Measurements from ENCODE around the gene PLRG1. TPM values are rescaled to one million over a fixed set of nuclear protein-coding genes. Genes with fewer than 3 reads are reported as not detected.
A peak's percentile ranks its signal among the peaks of the same experiment; 100 is the strongest.

PLRG1 gene
- total RNA-seq, 1 donor from 2014 or later = 92.7 TPM

DNA sequence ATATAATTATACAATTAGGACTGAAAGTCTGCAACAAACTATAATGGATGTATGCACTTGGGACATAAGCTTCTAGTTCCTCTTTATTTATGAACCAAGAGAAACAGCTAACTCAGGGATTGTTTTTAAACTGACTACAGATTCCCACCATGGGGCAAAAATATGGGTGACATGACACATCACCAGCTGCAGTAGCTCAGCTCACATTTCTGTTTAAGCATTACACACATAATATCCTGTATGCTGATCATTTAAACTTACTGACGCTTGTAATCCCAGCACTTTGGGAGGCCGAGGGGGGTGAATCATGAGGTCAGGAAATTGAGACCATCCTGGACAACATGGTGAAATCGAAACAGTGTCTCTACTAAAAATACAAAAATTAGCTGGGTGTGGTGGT lies 24.1 kb upstream of the PLRG1 start:
- DNase-seq (ENCODE audit: low spot score) = no peak
- no peaks in the 10 kb centered on the region for H3K36me3 Mint-ChIP-seq
- no peak overlapping the region for H3K27ac ChIP-seq
- no peaks in the 10 kb centered on the region for H3K4me1 Mint-ChIP-seq
- no peaks in the 10 kb centered on the region for H3F3A ChIP-seq (ENCODE audit: low read depth)
- H3K27ac Mint-ChIP-seq = no peak overlapping the region
- H3K9ac ChIP-seq = no peak overlapping the region
- no peaks in the 10 kb centered on the region for H3K9me3 ChIP-seq (ENCODE audit: low read depth)
- H3K4me1 ChIP-seq = no peaks in the 10 kb centered on the region
- H3K4me3 ChIP-seq = no peak overlapping the region
- TF ChIP-seq, protein P1, sequence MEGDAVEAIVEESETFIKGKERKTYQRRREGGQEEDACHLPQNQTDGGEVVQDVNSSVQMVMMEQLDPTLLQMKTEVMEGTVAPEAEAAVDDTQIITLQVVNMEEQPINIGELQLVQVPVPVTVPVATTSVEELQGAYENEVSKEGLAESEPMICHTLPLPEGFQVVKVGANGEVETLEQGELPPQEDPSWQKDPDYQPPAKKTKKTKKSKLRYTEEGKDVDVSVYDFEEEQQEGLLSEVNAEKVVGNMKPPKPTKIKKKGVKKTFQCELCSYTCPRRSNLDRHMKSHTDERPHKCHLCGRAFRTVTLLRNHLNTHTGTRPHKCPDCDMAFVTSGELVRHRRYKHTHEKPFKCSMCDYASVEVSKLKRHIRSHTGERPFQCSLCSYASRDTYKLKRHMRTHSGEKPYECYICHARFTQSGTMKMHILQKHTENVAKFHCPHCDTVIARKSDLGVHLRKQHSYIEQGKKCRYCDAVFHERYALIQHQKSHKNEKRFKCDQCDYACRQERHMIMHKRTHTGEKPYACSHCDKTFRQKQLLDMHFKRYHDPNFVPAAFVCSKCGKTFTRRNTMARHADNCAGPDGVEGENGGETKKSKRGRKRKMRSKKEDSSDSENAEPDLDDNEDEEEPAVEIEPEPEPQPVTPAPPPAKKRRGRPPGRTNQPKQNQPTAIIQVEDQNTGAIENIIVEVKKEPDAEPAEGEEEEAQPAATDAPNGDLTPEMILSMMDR (IDR thresholded peaks at IDR 0.05) = no peak
- H3K4me3 Mint-ChIP-seq = no peak overlapping the region
- no peaks in the 10 kb centered on the region for H3K79me2 ChIP-seq (ENCODE audit: low read depth)
- H4K20me1 ChIP-seq (ENCODE audit: low read depth) = no peaks in the 10 kb centered on the region
- H3K36me3 ChIP-seq = no peaks in the 10 kb centered on the region
- no peaks in the 10 kb centered on the region for H3K27me3 ChIP-seq
- no peaks in the 10 kb centered on the region for H3K9me3 Mint-ChIP-seq
- no peaks in the 10 kb centered on the region for H3K27me3 Mint-ChIP-seq (ENCODE audit: insufficient read depth, low read depth)
- H2AFZ ChIP-seq (replicated peaks) = no peak overlapping the region
- no peak overlapping the region for H3K4me2 ChIP-seq

GRCh38 chr4:154573190-154573870 lies 23.1 kb upstream of the PLRG1 start:
- Histone ChIP-seq H3K9ac (no peak overlapping the region), H4K20me1 (ENCODE audit: low read depth) (no peaks in the 10 kb centered on the region), H3K4me3 (no peak overlapping the region), H3K36me3 (no peaks in the 10 kb centered on the region), H3K27ac (no peak overlapping the region), H3K79me2 (ENCODE audit: low read depth) (no peaks in the 10 kb centered on the region), H3F3A (ENCODE audit: low read depth) (no peaks in the 10 kb centered on the region), H3K4me1 (no peaks in the 10 kb centered on the region), H3K4me2 (no peak overlapping the region), H3K27me3 (no peaks in the 10 kb centered on the region), H3K9me3 (ENCODE audit: low read depth) (no peaks in the 10 kb centered on the region), H2AFZ (replicated peaks) (peak overlapping the region; percentile 31)
- Mint-ChIP-seq H3K27ac (no peak overlapping the region), H3K4me1 (no peaks in the 10 kb centered on the region), H3K4me3 (no peak overlapping the region), H3K36me3 (no peaks in the 10 kb centered on the region), H3K27me3 (ENCODE audit: insufficient read depth, low read depth) (no peaks in the 10 kb centered on the region), H3K9me3 (no peaks in the 10 kb centered on the region)
- no peak for DNase-seq (ENCODE audit: low spot score)
- TF ChIP-seq, protein P1 (IDR thresholded peaks at IDR 0.05) = no peak
- TF ChIP-seq EZH2 (IDR thresholded peaks at IDR 0.05) (no peak), EZH2phosphoT487 (IDR thresholded peaks at IDR 0.05) (no peak)

GRCh38 chr4:154569584-154569983 lies 19.4 kb upstream of the PLRG1 start:
- TF ChIP-seq EZH2phosphoT487 (IDR thresholded peaks at IDR 0.05) = no peak
- H3K9me3 Mint-ChIP-seq = no peaks in the 10 kb centered on the region
- H3K27me3 Mint-ChIP-seq (ENCODE audit: insufficient read depth, low read depth) = no peaks in the 10 kb centered on the region
- H3K4me3 ChIP-seq = no peak overlapping the region
- no peaks in the 10 kb centered on the region for H3K27me3 ChIP-seq
- no peak for DNase-seq (ENCODE audit: low spot score)
- no peaks in the 10 kb centered on the region for H3K4me1 Mint-ChIP-seq
- H3K4me2 ChIP-seq = no peak overlapping the region
- H3F3A ChIP-seq (ENCODE audit: low read depth) = no peaks in the 10 kb centered on the region
- no peaks in the 10 kb centered on the region for H4K20me1 ChIP-seq (ENCODE audit: low read depth)
- H3K4me3 Mint-ChIP-seq = no peak overlapping the region
- H3K9me3 ChIP-seq (ENCODE audit: low read depth) = no peaks in the 10 kb centered on the region
- no peak overlapping the region for H3K9ac ChIP-seq
- H3K27ac ChIP-seq = no peak overlapping the region
- H3K27ac Mint-ChIP-seq = no peak overlapping the region
- no peaks in the 10 kb centered on the region for H3K79me2 ChIP-seq (ENCODE audit: low read depth)
- H2AFZ ChIP-seq (replicated peaks) = no peak overlapping the region
- no peaks in the 10 kb centered on the region for H3K36me3 Mint-ChIP-seq
- H3K4me1 ChIP-seq = no peaks in the 10 kb centered on the region
- no peaks in the 10 kb centered on the region for H3K36me3 ChIP-seq

GRCh38 chr4:154569028-154569427 lies 18.8 kb upstream of the PLRG1 start:
- H3K36me3 Mint-ChIP-seq = no peaks in the 10 kb centered on the region
- H3K27ac ChIP-seq = no peak overlapping the region

More at GRCh38 chr4:154569028-154569427, 18.8 kb upstream of the PLRG1 start:
- Mint-ChIP-seq H3K9me3 (no peaks in the 10 kb centered on the region), H3K27ac (no peak overlapping the region), H3K27me3 (ENCODE audit: insufficient read depth, low read depth) (no peaks in the 10 kb centered on the region), H3K4me3 (no peak overlapping the region), H3K4me1 (no peaks in the 10 kb centered on the region)
- no peak for DNase-seq (ENCODE audit: low spot score)
- Histone ChIP-seq H2AFZ (replicated peaks) (no peak overlapping the region), H3K4me3 (no peak overlapping the region), H4K20me1 (ENCODE audit: low read depth) (no peaks in the 10 kb centered on the region), H3F3A (ENCODE audit: low read depth) (no peaks in the 10 kb centered on the region), H3K27me3 (no peaks in the 10 kb centered on the region), H3K9ac (no peak overlapping the region), H3K36me3 (no peaks in the 10 kb centered on the region), H3K79me2 (ENCODE audit: low read depth) (no peaks in the 10 kb centered on the region), H3K9me3 (ENCODE audit: low read depth) (no peaks in the 10 kb centered on the region), H3K4me2 (no peak overlapping the region), H3K4me1 (no peaks in the 10 kb centered on the region)
- TF ChIP-seq, protein P1 (IDR thresholded peaks at IDR 0.05) = no peak
- TF ChIP-seq EZH2phosphoT487 (IDR thresholded peaks at IDR 0.05) (no peak), EZH2 (IDR thresholded peaks at IDR 0.05) (no peak)

Measured in neural progenitor cell (in vitro differentiated cells).